ENCODE measurements around the gene PTPRR.

PTPRR gene, protein sequence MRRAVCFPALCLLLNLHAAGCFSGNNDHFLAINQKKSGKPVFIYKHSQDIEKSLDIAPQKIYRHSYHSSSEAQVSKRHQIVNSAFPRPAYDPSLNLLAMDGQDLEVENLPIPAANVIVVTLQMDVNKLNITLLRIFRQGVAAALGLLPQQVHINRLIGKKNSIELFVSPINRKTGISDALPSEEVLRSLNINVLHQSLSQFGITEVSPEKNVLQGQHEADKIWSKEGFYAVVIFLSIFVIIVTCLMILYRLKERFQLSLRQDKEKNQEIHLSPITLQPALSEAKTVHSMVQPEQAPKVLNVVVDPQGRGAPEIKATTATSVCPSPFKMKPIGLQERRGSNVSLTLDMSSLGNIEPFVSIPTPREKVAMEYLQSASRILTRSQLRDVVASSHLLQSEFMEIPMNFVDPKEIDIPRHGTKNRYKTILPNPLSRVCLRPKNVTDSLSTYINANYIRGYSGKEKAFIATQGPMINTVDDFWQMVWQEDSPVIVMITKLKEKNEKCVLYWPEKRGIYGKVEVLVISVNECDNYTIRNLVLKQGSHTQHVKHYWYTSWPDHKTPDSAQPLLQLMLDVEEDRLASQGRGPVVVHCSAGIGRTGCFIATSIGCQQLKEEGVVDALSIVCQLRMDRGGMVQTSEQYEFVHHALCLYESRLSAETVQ

DNA sequence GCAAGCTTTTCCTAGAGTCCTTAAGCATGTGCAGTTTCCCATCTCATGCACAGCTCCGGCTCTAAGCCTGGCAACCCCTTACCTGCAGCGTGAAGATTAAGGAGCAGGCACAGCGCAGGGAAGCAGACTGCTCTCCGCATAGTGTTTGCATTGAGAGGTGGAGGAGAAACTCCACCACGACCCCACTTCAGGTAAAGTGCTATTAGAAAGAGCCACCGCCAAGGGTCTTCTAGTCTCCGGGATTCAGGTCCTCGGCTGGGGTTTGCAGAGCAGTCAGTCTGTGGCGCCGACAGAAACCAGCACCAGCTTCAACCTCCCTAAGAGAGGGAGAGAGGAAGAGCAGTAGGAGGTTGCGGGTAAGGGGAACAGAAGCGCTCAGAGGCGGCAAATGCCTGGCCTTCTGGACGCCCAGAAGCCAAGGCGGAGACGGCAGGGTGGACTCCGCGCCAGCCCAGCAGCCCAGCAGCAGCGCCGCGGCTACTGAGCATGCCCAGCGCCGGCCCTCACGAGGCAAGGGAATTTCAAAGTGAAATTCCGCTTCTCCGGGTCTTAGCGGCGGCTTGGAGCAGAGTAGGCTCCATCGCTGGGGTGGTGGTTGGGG, at the start of gene PTPRR:
TSS of gene PTPRR (minus strand) at position 488 of the 601 bp plus-strand sequence. CDS start at position 140, 348 bp downstream.
- DNase-seq (ENCODE audit: low read depth, low spot score): peak; percentile 2

DNA sequence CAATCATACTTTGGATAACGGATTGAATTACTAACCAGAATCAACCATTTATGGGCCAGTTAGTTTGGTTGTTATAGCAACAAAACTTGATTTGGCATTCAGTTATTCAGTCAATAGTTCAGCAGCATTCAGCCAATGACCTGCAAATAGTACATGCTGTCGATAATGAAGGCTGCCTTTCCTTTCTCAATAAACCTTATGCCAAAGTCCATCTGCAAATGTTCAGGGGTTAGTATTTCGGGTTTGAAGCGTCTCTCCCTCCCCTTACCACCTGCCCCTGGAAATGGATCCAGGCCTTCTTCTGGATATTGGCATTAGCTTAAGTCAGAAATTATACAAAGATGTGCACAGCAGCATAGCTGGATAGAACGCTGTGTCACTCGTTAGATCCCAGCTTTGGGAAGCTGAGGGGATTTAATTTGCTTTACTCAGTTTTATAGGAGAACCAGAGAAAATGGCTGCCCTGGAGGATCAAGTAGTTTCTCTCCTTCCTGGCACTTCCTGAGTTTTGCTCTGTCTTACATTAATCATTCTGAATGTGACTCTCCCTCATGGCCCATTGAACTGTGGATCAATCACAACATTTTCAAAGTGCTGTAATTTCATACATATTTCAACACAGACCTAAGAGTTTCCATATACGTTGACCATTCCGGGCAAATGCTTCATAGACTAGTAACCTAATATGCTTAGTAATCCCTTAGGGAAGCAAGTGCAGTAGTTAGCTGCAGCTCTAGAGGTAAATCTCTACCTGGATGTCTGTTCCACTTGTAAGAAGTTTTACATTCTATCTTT, 46.7 kb upstream of the PTPRR start:
- DNase-seq (ENCODE audit: low read depth, low spot score): no peak

DNA sequence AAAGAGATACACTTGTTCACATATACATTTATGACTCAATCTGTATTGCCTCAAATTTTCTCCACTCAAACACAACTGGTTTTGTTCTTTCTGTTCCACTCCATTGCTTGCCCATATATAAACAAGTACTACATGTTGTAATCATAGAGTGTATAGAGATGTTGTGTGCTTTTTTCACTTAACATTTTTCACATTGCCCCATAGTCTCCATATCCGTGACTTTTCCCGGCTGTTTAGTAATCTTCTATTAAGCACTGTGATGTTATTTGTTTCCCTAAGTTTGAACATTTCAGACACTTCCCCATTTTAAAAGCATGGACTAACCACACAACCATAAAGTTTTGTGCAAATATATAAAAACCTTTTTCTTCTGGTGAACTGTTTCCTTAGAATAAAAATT, 45.5 kb upstream of the PTPRR start:
- no peak for DNase-seq (ENCODE audit: low read depth, low spot score)

DNA sequence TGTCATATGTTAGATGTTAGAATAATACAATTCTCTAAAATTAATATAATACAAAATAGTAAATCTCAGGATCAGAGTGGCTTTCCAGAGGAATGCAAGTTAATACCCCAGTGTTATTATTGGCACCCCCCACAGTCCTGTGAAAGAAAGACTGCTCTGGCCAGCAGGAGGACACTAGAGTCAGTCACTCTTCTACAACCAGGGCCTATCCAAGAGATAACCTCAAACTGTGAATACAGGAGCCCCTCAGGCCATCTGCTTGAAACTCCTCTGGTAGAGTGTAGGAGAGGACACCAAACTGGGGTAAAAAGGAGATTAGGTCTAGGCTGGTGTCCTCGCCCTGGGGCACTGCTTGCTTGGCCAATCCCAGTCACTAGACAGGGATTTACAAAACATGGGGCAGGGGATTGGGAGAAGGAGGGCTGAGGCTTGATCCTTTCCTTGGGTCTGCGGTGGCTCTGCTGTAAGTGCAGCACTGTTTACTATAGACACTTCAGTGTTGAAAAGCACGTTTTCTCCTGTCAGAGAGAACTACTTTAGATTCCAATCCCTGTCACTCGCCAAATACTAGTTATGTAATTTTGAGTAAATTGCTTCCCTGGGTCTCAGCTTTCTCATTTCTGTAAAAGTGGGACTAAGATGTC, 44.5 kb upstream of the PTPRR start:
- DNase-seq (ENCODE audit: low read depth, low spot score): no peak

DNA sequence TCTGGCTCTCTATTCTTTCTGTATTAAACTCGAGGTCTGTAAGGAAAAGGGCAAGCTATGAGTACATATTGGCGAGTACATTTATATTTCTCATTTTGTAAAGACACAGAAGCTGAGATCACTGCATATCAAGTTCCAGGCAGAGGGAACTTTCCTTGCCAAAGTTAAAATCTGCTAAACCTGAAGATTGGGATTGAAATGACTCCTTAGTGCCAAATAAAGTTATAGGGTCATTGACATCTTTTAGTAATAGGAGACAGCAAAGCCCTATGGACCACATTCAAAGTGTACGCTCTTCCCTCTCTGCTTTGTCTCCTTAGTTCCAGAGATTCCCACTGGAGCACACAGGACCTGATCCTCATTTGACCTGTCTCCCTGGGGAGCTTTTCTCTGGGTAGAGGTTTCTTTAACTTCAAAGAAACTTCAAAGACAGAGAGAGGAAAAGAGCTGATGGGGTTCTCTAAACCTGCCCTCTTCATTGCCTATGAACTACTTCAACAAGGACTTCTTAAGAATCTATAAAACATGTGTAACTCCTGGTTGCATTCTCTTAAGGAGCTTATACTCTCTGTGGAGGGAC, 42.6 kb upstream of the PTPRR start:
- no peak for DNase-seq (ENCODE audit: low read depth, low spot score)

DNA sequence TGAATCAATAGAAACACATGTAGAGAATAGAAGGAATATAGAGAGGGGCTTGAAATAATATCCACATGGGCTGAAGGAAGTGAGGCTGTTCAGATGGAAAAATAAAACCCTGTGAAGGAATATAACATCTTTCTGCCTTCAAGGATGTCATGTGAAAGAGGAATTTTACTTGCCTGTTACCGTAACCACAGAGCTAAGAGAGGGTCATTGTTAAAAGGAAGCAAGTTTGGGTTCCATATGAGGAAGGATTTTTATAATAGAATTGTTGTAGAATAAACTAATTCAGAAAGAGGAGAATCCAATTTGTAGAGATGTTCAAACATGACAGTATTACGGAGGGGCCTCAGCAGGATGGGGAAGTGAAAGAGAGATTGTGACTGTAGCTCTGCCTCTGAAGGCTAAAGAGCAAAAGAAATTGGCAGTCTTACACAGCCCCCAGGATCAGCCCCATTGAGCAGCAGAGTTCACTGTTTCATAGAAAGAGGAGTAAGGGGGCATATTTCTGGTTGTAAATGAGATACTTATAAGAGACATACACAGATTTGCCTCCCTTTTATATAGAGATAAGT, 41.8 kb upstream of the PTPRR start:
- no peak for DNase-seq (ENCODE audit: low read depth, low spot score)

DNA sequence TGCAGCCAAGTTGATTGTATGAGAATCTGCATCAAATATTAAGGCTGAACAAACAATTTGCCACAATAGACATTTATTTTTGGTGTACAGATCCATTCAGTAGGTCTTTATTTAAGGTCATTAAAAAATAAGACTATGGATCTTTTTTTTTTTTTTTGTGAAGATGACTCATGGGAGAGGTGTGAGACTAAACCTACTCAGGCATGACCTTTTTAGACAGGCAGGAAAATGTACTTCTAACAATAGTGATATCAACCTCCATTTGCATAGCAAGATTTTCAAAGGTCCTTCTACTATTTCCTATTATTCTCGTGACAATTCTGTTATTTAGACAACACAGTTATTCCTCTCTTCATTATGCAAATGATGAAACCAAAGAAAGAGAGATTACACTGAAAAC, 39.9 kb upstream of the PTPRR start:
- DNase-seq (ENCODE audit: low read depth, low spot score): no peak

DNA sequence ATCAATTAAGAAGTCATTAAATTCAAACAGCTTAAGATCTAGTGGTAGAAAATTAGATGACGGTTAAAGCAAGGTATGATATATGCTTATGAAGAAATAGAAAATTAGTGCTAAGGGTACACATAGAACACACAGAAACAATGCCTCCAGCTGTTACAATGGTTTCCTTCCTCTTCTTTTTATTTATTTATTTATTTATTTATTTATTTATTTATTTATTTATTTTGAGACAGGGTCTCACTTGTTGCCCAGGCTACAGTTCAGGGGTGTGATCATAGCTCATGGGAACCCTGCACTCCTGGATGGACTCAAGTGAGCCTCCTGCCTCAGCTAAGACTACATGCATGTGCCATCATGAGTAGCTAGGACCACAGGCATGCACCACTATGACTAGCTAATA, 34.9 kb upstream of the PTPRR start:
- no peak for DNase-seq (ENCODE audit: low read depth, low spot score)

DNA sequence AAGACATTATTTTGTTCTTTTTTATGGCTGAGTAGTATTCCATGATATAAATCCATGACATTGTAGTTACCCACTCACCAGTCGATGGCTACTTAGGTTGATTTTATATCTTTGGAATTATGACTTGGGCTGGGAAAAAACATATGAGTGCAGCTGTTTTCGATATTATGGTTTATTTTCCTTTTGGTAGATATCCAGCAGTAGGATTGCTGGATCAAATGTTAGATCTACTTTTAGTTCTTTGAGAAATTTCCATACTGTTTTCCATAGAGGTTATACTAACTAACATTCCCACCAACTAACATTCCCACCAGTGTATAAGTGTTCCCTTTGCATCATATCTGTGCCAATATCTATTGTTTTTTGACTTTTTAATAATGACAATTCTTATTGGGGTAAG, 29.9 kb upstream of the PTPRR start:
- DNase-seq (ENCODE audit: low read depth, low spot score): no peak

DNA sequence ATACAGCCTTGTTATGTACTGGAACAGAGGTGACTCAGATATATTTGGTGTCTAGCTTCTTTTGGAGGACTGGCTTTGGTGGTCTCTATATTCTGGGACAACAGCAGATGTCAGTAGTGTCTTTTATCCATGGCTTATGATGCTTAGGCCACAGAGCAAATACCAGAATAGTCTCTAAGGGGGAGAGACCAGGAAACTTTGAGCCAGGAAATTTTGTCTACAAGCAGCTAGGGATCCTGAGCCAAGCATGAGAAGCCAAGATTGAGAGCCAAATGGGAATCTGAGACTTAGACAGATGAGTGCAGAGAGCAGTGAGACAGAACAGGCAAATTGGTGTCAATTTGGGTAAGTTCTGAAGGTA, 28.4 kb upstream of the PTPRR start:
- no peak for DNase-seq (ENCODE audit: low read depth, low spot score)

DNA sequence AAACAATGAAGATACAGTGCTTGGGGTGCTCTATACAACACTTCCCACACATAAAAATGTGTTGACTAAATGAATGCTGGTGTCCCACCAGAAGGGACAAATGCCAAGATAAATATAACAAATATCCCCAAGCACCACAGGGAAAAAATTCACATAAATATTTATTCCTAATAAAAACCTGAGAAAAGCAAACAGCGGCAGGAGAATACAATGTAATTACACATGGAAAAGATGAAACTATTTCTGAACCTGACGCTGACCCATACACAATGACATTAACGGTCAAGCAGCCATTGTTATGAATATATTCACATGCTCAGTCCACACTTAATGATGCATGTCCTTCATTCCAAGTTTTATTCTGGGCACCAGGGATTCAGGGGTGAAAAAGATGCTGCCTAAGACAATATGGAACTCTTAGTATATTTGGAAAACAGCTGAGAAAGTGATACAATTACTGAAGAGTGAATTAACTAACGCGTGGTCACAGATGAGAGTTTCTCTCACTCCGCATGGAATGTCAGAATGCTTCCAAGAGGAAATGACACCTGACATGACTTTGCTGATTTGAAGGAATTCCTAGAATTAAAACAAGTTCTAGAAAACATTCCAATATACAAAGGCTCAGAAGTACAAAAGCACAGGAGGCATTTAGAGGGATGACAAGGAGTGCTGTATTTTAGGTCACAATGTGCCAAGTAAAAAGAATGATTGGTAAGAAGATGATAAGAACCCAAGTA, 27.9 kb upstream of the PTPRR start:
- DNase-seq (ENCODE audit: low read depth, low spot score): no peak

DNA sequence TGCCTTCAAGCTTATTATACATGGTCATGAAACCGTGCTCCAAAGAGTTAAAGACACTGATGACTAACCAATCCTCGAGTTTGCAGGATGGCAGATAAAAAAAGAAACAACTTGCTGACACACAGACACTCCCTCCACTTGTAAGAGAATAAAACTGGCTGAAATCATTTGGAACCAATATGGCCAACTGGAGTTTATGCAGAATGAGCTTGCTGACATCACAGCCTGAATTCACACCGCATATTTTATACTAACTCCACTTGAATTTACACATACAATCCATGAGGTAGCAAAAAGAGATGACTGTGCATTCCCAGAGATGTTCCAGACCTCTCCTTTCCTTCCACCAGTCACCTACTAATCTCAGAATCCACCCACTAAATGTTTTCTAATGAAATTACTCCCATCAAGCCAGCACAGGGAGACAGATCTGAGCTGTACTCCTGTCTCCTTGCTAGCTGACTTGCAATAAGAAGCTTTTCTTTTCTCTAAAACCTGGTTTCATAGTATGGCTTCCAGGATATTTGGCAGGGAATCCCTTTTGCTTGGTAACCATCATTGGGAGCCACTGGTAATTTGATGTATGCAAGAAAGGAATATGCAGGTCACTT, 15.8 kb upstream of the PTPRR start:
- no peak for DNase-seq (ENCODE audit: low read depth, low spot score)

DNA sequence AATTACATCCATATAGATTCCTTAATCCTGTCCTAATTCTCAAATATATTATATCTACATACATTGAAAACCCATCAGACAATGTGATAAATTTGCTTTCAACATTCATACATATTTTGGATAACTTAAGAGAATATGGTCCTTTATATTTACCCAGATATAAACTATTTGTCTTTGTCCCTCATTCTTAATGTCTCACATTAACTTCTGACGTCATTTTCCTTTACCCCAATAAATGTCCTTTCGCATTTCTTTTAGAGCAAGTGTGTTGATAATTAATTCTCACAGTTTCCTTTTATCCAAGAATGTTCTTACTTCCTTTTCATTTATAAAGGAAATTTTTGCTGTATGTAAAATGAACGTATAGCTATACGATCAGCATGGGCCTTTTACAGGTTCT, 12.6 kb upstream of the PTPRR start:
- DNase-seq (ENCODE audit: low read depth, low spot score): no peak

DNA sequence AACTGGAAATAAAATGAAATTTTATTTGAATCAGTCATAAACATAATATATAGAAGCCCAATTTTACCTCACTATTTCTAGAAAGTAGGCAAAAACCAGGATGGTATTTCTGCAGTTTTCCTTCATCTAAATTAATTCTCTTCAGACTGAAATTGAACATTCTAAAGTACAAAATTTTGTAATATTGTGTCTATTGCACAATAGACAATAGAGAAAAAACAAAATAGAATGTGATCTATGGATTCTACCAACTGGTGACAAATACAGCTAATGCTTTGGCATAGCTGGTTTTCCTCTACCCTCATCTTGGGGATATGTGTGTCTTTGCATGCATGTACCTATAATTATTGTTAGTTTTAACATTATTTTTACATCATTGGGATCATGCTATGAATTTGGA, 8.5 kb upstream of the PTPRR start:
- DNase-seq (ENCODE audit: low read depth, low spot score): no peak

DNA sequence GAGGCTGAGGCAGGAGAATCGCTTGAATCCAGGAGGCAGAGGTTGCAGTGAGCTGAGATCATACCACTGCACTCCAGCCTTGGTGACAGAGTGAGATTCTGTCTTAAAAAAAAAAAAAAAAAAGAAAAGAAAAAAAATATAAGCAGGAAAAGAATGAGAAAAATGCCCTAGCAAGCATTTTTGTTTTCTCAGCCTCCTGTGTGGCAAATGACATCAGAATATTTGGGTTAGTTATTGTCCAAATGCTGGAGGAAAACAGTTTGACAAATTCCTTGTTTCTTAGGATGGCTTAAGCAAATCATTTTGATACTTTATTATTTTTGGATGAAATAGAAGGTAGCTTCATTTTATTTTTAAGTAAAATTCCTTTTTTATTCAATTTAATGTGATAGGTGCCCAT, 7.5 kb upstream of the PTPRR start:
- DNase-seq (ENCODE audit: low read depth, low spot score): peak; percentile 5

DNA sequence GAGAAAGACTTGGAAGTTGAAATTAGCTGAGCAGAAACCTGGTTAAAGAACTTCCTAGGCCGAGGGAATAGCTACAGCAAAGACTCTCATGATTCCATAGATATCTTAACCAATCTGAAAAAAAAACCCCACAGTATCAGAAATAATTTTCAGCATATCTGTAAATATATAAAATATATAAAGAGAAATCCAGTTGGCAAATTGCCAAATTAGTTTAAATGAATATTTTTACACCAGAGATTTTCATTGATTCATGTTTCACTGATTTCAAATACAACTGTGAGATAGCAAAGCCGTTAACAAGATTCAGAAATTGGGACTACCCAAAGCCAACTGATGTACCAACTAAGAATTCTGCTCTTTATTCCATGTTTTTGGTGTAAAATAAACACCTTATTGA, 6.8 kb upstream of the PTPRR start:
- no peak for DNase-seq (ENCODE audit: low read depth, low spot score)

DNA sequence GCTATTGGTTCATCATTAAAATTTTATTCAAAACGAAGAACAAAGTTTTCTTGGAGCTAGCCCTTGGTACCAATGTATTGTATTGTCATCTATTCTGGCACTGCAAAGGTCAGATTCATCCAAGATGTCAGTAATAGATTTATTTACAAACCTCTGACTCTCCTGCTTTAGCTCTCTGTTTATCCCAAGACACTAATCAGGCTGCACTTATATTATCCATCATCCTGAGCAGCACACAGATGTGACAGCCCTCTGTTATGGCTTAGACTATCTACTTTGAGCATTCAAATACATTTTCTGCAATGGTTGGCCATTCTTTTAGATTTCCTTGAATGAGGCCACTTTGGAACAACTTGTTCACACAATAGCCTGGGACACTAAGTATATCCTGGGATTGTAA, 5.0 kb upstream of the PTPRR start:
- DNase-seq (ENCODE audit: low read depth, low spot score): no peak

DNA sequence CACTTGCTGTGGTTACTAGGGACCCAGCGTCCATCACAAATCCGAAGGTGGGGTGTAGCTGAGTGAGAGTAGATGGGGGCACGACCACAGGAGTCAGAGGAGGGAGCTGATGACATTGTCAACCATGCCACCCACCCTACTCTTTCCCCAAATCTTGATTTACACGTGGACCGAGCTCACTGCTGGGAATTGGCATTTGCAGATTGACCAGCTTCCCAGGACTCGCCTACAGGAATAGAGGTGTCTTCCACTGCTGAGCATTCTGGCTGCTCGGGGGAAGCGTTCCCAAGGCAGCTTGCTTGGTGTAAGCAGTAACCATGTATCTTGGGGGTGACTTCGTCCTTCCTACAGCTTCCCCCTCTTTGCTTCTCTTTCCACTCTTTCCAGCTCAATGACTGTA, 353 bp upstream of the PTPRR start:
- DNase-seq (ENCODE audit: low read depth, low spot score): no peak

DNA sequence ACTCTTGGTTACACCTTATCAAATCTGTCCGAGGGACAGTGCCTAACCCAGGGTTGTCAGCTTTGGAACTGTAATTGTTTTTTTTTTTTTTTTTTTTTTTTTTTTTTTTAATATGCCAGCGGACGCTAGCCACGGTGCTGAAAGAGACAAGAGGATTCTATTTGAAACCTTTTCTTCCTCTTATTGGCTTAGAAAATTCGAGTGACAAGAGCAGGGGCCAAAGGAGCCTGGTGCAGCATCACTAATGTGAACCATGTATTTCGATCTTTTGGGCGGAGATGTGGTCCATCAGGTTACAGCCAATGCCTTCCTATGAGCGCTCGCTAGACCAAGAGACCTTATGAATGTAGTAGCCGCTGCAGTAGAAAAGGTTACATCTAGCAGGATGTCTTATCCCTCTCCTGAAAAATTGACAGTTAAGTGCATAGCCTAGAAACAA, 922 bp downstream of the PTPRR start:
- peak; percentile 22 for DNase-seq (ENCODE audit: low read depth, low spot score)

DNA sequence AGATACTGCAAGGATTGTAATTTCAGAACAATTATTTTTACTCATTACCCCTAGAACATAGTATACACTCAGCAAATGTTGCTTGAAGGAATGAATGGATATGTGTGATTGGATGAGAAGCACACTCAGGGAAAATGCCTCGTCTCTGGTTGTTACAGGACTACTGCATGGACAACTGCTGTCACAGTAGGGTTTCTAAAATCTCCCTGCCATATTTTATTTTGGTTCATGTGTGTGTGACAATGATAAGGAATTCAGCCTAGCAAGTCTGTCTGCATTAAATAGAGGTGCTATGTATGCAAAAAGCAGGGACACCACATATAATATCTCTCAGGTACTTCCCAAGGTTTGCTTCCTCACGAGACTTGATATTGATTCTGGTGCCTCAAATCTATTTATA, 1.4 kb downstream of the PTPRR start:
- no peak for DNase-seq (ENCODE audit: low read depth, low spot score)

Data from astrocyte of the hippocampus (primary cell).